RWPE1 (cell line): Measurements from ENCODE around the gene AREL1.

Experiments
- CTCF ChIA-PET: fragments of 350-600 bp; sonication (Branson Sonifier 250); formaldehyde crosslinking; extraction: SDS; loops from one replicate; lab custom pipeline; 2021; lab: Yijun Ruan, JAX
- POLR2A ChIA-PET: fragments of 400-600 bp; formaldehyde crosslinking; extraction: SDS; loops from one replicate; lab custom pipeline; 2020; ENCODE audit warnings: antibody characterized with exemption; ENCODE audit not compliant: low non-redundant PET; lab: Yijun Ruan, JAX
- DNase-seq: peaks from one replicate; pipeline ENCODE4 v3.0.0; 2012; ENCODE audit warnings: low spot score
- H3K27ac ChIP-seq: fragments of 450-650 bp; 2 replicates; pipeline ENCODE4 v1.5.1; 2017
- CTCF ChIP-seq: fragments of 450-650 bp; conservative IDR thresholded peaks from 2 replicates; pipeline ENCODE4 v1.5.1; 2017; ENCODE audit warnings: low read depth, mild to moderate bottlenecking

Gene AREL1

GRCh38 chr14:74653386-74654138 is 59.3 kb downstream of the AREL1 start:
- no peak for DNase-seq
- CTCF ChIA-PET = interaction anchor here (3.4 kb wide), 1 partner anchor 42 kb away, joined by 15 read pairs; the partner anchor contains the start of gene LTBP2
- H3K27ac ChIP-seq = no peak overlapping the region
- no peak for TF ChIP-seq CTCF
- POLR2A ChIA-PET = interaction anchor here (0.7 kb wide), 1 partner anchor 39 kb away, joined by 3 read pairs; no protein-coding TSS in a partner anchor

GRCh38 chr14:74652541-74652940 is 60.3 kb downstream of the AREL1 start:
- CTCF ChIA-PET = interaction anchor here (3.4 kb wide), 1 partner anchor 41 kb away, joined by 15 read pairs; the partner anchor contains the start of gene LTBP2
- no peak for DNase-seq
- no peak for TF ChIP-seq CTCF

GRCh38 chr14:74650927-74651686 is 61.8 kb downstream of the AREL1 start:
- no peak for TF ChIP-seq CTCF
- DNase-seq = no peak
- H3K27ac ChIP-seq = no peak overlapping the region
- POLR2A ChIA-PET = interaction anchor here (0.7 kb wide), 1 partner anchor 41 kb away, joined by 3 read pairs; no protein-coding TSS in a partner anchor
- CTCF ChIA-PET = no interaction called here

More at GRCh38 chr14:74652541-74652940, 60.3 kb downstream of the AREL1 start:
- H3K27ac ChIP-seq = peak overlapping the region; percentile 15
- POLR2A ChIA-PET = no interaction called here

- ChIA-PET CTCF (interaction anchor here (0.6 to 1.4 kb wide), 4 partner anchors 35 to 392 kb away, joined by 3 to 4 read pairs (median 4); no protein-coding TSS in a partner anchor), POLR2A (no interaction called here)
- peak; percentile 52 for DNase-seq
Measured at GRCh38 chr14:74649673-74650072, 63.2 kb downstream of the AREL1 start.

GRCh38 chr14:74649167-74649566 is 63.7 kb downstream of the AREL1 start:
- POLR2A ChIA-PET = no interaction called here
- CTCF ChIA-PET = interaction anchor here (0.7 to 1.4 kb wide), 2 partner anchors 36 to 63 kb away, joined by 3 to 4 read pairs; no protein-coding TSS in a partner anchor
- no peak for DNase-seq
- no peak for TF ChIP-seq CTCF
- peak overlapping the region; percentile 76 for H3K27ac ChIP-seq

More at GRCh38 chr14:74649673-74650072, 63.2 kb downstream of the AREL1 start:
- no peak for TF ChIP-seq CTCF
- H3K27ac ChIP-seq = peak overlapping the region; percentile 76

GRCh38 chr14:74648601-74649000 is 64.3 kb downstream of the AREL1 start:
- ChIA-PET POLR2A (interaction anchor here (0.7 kb wide), 1 partner anchor 30 kb away, joined by 4 read pairs; no protein-coding TSS in a partner anchor), CTCF (interaction anchor here (0.7 to 1.4 kb wide), 2 partner anchors 36 to 64 kb away, joined by 3 to 4 read pairs; no protein-coding TSS in a partner anchor)
- H3K27ac ChIP-seq = peak overlapping the region; percentile 76
- no peak for DNase-seq
- no peak for TF ChIP-seq CTCF
